NCI-H69 (cell line): ENCODE results near the gene PANX1.
A peak's percentile ranks its signal among the peaks of the same experiment; 100 is the strongest.
"Not testable (repeated sequence)": the region's sequence is repeated elsewhere in the genome, so short reads cannot be mapped to it uniquely, and the experiment has no call there.

Source experiments
- DNase-seq: peaks from one replicate; lab custom pipeline; 2025; lab: John Stamatoyannopoulos, UW

PANX1 gene, protein sequence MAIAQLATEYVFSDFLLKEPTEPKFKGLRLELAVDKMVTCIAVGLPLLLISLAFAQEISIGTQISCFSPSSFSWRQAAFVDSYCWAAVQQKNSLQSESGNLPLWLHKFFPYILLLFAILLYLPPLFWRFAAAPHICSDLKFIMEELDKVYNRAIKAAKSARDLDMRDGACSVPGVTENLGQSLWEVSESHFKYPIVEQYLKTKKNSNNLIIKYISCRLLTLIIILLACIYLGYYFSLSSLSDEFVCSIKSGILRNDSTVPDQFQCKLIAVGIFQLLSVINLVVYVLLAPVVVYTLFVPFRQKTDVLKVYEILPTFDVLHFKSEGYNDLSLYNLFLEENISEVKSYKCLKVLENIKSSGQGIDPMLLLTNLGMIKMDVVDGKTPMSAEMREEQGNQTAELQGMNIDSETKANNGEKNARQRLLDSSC

DNA sequence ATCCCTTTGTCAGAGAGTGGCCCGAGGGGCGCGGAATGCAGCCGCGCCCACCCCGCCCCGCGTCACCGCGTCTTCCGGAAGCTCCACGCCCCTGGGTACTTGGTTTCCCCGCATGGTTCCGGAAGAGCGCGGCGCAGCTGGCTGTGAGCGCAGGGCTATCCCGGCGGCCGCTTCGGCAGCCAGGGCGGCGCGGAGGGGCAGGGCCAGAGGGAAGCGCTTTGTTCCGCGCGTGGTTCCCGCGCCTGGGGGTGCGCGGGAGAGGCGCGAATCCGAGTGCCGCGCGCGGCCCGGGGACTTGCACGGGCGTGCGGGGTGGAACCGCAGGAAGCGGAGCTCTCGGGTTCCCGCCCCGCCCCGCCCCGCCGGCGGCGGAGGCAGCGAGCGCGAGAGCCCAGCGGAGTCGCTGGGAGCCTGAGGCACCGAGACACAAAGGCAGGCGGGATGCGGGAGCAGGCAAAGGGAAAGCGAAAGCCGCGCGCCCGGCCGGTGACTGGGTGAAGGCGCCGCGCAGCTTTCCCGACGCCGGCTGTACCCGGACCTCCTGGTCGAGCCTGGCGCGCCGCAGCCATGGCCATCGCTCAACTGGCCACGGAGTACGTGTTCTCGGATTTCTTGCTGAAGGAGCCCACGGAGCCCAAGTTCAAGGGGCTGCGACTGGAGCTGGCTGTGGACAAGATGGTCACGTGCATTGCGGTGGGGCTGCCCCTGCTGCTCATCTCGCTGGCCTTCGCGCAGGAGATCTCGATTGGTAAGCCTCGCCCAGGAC, at the start of gene PANX1:
TSS of gene PANX1 (plus strand) at position 96 of the 766 bp plus-strand sequence. CDS start at position 568, 472 bp downstream.
- peak; percentile 94 for DNase-seq

DNA sequence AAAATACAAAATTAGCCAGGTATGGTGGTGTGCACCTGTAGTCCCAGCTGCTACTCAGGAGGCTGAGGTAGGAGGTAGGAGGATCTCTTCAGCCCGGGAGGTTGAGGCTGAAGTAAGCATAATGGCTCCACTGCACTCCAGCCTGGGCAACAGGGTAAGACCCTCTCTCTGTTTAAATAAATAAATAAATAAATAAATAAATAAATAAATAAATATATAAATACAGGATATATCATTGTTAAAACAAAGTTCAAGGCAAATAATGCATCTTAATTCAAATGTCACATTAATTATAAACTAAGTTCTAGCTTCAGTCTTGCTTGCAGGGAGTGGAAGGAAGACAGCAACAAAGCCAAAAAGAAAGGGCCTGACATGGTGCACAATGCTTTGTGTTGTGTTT, 44.5 kb upstream of the PANX1 start:
- DNase-seq: no peak

DNA sequence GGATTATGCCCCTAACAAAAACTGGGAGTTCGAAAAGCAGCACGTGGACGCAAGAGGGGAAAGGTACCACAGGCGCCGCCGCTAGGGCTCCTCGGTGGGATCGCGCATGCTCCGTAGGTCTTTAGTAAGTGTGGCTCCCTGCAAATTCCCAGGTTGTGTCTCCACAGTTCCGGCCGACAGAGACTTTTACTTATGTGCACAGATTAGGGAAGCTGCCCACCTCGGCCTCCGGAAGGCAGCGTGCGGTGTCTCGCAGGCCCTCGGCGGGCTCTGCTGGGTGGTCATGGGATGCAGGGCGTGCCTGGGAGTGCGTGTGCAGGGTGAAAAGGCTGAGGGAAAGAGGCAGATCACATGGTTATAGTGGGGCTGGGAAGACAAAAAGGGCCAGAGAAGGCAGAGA, 39.7 kb upstream of the PANX1 start:
- no peak for DNase-seq

DNA sequence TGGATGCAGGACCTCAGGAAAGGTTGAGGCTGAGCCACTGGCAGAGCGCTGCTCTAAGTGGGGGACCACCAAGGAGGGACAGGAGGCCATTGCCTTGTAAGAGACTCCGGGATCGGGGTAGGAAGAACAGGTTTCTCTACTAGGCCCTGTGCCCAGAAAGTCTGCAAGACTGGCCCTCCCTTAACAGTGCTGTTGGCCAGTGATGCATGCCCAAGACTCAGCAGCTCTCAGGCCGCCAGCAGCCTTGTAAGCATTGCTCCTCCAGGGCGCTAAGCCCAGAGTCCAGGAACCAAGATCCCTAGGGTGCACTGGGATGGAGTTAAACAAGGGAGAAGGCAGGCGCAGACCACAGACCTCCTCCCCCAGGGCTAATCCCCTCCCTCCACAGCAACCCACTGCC, 39.3 kb upstream of the PANX1 start:
- DNase-seq: no peak

DNA sequence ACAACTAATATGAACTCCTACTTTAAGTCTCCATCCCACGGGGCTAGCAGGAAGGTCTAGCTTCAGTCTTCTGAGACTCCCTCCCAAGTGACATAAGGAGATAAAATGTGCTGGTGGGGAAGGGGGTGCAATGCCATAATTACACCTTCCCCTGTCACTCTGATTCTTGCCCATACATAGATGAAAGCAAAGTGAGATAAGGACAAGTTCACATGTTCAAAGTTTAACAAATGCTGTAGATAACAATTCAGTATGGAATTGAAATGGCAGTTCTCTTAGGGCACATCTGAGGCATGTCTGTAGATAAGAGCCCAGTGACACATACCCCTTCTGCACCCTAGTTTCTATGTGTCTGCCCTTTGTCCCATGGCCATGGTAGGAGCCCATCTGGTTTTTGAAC, 38.2 kb upstream of the PANX1 start:
- DNase-seq: no peak

DNA sequence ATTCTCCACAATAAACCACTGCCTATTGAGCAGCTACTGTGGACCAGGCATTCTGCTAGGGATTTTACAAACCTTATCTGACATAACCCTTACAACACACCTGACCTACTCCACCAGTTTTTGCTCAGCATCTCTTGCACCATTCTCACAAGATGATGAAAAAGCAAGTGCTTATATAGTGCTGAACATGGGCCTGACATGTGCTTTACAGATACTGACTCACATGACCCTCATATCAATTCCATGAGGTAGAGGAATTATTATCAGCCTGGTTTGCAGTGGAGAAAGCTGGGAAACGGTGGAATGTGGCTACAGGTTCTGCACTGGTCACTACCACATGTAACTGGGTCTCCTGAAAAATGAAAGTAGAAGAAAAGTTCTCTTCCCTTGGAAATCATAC, 37.5 kb upstream of the PANX1 start:
- no peak for DNase-seq

DNA sequence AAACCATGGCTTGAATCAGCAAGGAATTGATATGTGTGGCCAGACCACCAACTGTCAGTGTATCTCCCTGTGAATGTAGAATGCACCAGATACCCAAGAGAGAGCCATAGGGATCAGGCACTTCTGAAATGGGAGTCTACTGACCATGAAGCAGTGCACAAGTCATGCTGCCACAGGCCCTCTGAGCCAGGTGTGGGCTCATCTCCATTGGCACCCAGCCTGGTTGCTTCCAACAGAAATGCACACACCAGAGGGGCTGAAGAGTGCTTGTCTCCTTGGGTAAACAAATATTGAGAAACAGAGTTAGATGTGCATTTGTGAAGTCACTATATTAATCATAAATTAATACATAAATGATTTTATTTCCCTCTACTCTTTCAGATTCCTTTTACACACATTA, 28.4 kb upstream of the PANX1 start:
- DNase-seq: peak; percentile 27

DNA sequence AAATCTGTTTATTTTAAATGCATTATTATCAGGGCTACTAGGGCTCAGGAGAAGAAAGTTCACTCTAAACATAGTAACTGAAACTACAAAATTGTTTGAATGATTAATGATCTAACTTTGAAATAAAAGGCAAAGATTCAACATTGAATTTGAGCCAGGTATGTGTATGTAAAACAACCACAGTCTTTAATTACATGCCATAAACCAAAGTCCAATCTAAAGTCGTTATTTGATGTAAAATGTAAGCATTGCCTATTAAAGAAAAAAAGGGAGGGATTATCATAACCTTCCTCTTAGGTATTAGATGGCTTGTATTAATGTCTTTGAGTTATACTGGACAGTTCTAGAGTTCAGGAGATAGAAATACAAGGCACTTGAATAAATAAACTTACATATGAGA, 25.2 kb upstream of the PANX1 start:
- DNase-seq: peak; percentile 39

DNA sequence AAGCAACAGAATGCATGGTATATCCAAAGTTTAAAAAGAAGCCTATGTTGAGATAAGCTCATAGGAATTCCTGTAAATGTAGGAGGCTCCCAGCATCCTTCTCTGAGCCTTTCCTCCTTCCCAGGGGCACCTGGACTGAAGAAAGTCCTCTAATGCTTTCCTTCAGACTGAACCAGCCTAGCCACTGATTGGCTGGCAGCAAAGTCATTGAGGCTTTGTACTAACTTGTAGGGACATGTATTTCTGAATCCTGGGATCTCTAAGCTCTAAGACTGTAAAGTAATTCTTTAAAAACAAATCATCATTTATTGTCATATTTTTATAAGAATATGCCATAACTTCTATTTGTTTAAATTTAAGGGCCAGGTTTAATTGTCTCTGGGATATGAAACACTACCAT, 23.9 kb upstream of the PANX1 start:
- no peak for DNase-seq

DNA sequence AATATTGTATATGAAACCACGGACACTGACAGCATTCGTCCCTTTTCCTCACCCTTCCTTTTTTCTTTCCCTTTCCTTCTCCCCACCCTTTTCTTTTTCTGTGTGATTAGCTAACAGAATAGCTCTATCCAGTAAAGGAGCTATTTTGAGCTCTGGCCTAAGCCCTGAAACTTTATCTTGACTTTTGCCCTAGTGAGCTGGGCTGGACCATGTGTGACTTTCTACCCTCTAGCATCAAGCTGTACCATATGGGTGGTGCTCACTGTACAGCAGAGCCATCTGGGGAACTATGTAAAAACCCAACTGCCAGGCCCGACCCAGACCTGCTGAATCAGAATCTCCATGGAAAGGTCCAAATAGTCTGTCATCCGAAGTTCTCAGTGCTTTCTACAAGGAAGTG, 21.9 kb upstream of the PANX1 start:
- DNase-seq: no peak

DNA sequence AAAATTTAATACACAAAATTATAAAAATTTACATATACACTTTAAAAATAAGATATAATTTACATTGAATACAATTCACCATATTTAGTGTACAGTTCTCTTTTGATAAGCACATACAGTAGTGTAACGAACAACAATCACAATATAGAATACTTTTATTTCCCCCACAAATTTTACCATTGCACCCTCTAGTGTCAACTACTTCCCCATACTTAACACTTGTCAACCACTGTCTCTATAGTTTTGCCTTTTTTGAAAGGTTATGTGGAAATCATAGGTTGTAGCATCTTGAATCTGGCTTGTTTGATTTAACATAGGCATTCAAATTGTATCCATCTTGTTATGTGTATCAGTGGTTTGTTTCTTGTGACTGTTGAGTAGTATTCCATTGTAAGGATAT, 21.3 kb upstream of the PANX1 start:
- DNase-seq: peak; percentile 24

DNA sequence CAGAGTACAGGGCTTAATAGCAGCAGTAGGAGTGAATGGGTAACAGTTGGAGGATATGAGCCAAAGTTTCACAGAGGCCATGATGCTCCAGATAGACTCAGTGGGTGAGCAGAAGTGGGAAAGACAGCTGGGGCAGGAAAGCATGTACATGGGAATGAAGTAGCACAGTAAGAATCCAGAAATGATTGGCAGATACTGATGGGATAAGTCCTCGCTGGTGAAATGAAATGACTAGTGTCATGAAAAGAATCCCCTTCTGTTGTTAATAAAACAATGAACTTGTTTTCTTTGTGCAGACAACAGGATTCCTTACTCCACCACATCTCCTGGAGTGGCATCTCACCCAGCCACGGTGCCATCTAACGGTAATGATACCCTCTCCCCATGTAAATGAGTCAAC, 17.4 kb upstream of the PANX1 start:
- no peak for DNase-seq

DNA sequence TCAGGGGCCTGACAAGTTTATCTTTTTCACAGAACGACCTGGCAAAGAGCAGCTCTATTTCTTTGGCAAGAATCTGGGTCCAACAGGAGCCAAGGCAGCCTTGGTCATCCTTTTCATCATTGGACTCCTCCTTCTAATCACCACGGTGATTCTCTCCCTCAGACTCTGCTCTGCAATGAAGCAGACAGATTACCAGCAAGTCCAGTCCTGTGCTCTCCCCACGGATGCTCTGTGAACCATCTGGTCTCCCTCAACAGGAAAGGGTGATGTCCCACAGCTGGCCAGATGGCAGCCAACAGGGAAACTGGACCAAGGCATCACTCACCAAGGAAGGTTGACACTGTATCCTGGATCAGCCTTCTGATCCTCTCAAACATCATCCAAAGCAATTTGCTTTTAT, 17.0 kb upstream of the PANX1 start:
- peak; percentile 38 for DNase-seq

DNA sequence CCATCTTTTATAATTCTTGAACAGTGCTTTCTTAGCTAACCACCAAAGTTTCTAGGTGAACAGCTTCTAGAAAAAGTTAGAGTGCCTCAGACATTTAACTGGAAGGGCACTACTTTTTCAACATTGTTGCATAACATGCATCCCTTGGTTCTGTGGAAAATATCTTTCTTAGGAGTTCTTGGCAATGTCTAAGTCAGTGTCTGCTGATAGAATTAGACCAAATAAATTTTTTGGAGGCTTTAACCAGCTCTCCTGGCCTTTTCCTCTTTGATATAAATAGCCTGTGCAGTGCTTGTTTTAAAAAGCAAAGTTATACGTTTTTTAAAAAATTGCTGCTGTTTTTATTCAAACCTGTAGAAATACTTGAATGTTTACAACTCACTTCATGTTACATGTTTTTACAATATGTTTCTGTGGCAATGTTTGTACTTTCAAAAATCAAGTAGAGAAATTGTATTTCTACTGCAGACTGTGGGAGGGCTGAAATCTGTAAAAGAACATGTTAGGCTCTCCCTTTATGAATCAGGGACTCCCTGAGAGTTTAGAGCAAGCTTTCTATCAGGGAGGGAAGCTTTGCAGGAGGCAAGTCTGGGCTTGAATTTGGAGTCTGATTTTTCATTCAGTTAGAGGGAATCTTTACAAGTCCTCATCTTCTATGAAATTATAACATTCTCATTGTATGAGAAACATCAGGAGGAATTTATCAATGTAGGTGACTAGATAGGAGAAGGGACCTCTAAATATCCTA, 16.3 kb upstream of the PANX1 start:
- DNase-seq: no peak

DNA sequence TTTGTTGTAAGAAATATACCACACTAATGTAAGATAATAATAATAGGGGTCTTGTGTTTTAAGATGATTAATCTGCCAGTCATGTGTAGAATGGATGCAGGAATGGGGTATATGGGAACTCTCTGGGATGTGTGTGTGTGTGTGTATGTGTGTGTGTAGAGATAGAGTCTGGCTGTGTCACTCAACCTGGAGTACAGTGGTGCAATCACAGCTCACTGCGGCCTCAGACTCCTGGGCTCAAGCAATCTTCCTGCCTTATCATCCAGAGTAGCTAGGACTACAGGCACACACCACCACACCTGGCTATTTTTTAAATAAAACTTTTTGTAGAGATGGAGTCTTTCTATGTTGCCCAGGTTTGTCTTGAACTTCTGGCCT, 11.5 kb upstream of the PANX1 start:
- no peak for DNase-seq

DNA sequence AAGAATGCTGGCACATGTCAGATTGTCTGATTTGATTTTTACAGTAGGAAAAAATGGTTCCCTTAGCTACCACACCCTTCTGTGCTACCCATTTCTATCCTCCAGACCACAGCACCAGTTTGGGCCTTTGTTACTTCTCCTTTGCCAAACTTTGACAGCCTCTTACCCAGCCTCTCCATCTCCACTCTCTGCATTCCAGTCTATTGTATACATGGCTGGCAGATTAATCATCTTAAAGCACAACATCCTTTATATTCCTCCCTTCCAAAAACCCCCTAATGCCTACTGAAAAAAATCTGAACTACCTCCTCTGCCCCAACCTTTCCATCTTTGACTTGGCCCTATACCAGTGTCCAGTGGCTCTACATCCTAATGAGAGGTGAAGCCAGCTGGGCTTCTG, 10.8 kb upstream of the PANX1 start:
- DNase-seq: no peak

DNA sequence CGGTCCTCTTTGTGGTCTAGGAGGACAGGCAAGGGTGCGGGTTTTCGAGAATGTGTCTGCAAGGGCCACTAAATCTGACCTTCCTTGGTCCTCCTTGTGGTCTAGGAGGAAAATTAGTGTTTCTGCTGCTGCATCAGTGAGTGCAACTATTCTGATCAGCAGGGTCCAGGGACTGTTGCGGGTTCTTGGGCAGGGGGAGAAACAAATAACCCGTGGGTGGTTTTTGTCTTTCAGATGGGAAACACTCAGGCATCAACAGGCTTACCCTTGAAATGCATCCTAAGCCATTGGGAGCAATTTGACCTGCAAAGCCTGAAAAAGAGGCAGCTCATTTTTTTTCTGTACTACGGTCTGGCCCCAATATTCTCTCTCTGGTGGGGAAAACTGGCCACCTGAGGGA, 9.0 kb upstream of the PANX1 start:
- DNase-seq: not testable (repeated sequence)

DNA sequence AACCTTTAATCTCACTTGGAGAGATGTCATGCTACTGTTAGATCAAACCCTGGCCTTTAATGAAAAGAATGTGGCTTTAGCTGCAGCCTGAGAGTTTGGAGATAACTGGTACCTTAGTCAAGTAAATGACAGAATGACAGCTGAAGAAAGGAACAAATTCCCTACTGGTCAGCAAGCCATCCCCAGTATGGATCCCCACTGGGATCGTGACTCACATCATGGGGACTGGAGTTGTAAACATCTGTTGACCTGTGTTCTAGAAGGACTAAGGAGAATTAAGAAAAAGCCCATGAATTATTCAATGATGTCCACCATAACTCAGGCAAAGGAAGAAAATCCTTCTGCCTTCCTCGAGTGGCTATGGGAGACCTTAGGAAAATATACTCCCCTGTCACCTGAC, 8.1 kb upstream of the PANX1 start:
- DNase-seq: not testable (repeated sequence)

DNA sequence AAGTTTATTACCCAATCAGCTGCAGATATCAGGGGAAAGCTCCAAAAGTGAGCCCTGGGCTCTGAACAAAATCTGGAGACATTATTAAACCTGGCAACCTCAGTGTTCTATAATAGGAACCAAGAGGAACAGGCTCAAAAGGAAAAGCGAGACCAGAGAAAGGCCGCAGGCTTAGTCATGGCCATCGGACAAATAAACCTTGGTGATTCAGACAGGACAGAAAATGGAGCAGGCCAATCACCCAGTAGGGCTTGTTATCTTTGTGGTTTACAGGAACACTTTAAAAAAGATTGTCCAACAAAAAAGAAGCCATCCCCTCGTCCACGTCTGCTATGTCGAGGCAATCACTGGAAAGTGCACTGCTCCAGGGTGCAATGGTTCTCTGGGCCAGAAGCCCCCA, 7.7 kb upstream of the PANX1 start:
- DNase-seq: no peak

DNA sequence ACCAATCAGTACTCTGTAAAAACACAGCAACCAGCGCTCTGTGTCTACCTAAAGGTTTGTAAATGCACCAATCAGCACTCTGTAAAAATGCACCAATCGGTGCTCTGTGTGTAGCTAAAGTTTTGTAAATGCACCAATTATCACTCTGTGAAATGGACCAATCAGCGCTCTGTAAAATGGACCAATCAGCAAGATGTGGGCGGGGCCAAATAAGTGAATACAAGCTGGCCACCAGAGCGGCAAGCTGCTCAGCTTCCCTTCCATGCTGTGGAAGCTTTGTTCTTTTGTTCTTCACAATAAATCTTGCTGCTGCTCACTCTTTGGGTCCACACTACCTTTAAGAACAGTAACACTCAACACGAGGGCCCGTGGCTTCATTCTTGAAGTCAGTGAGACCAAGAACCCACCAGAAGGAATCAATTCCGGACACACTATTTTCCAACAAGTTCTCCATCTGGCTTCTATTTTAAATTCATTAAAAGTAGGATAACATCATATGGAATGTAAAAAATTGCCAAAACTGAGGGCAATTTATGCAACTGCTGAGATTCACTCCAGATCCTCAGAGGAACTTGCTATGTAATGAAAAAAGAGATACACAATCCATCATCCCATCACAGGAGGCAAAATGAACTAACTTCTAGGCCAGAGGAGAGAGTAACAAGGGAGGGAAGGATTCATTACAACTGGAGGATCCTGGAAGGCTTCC, 3.1 kb upstream of the PANX1 start:
- no peak for DNase-seq

DNA sequence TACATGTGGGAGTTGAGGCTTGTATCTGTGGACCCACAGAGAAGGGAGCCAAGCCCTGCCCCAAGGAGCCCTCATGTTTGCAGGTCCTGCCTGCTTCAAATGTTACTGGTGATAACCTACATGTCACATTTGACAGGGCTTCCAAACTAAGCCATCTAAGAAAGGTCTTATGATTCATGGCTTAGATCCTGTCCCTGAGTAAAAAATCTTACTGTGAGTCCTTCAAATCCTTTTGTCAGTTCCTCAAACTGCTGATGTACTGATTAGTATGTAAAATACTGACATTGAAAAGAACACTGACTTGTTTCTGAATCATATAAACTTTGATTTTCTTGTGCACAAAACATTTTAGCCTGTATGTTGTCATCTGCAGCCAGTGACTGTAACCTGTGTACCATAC, 1.0 kb upstream of the PANX1 start:
- no peak for DNase-seq

DNA sequence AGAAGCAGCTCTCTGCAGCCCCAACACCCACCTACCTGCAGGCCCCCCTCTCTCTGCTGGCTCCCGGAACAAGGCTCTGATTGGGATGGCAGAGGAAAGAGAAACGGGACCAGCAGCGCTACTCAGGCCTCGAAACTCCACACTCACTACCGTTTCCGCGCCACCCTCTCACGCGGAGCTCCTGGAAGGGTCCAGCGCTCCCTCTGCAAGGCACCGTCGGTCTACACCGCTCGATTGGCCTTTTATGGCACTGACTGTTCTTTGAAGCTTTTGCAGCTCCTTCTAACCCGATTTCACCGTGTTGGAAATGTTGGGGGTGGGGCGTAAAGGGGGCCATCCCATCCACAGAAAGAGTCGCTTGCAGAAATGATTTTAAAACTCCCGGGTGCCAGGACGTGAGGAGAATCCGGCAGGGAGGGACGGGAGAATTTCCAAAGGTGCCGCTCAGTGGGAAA, 323 bp upstream of the PANX1 start:
- peak; percentile 84 for DNase-seq
